HG02870 (cell line): ENCODE results near the gene SMC5.

Experiments
- ATAC-seq: cut with Tn5 transposase; IDR thresholded peaks from one replicate; pipeline ENCODE4 v1.9.1; 2021; ENCODE audit warnings: mild to moderate bottlenecking, moderate library complexity; ENCODE audit not compliant: unreplicated experiment

SMC5 gene

DNA sequence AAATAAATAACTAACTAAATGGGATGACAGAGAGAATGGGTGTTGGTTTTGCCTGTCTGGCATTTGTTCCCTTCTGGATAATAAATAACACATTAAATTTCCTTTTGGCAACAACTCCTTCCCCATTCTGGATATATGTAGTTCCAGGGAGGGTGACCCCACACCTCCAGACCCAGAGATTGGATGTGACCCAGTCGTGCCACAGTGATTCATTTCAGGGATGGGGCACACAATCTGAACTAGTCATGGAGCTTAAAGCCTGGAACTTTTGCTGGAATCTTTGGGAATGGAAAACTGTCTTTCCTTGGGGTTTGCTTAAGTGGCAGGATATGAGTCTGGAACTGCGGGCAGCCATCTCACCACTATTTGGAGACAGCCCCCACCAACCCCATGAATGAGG is 144.4 kb downstream of the SMC5 start:
- ATAC-seq = no peak

DNA sequence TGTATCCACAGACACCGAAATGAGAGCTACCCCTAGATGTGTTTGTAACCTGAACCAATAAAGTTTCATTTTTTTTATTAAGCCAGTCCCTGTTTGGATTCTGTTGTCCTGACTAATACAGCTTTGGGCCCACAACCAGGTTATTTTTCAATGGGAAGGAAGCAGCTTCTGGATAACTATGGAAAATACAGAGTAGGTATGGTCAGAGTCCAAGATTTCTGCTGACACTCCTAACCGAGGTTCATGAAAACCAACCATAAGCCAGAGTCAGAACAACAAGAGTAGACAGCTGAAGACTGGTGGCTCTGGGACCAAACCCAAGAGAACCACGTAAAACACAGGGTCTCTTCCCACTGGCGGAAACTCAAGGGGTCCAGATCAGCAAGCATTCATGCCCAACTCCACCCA is 144.8 kb downstream of the SMC5 start:
- no peak for ATAC-seq

DNA sequence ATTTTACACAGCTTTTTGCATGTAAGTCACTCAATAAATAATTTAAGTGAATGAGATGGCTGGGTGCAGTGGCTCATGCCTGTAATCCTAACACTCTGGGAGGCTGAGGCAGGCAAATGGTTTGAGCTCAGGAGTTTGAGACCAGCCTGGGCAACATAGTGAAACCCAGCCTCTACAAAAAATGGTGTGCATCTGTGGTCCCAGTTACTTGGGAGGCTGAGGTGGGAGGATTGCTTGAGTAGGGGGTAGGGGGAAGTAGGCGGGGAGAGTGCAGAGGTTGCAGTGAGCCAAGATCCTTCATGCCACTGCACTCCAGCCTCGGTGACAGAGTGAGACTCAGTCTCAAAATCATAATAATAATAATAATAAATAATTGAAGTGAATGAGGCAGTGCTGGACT is 145.5 kb downstream of the SMC5 start:
- no peak for ATAC-seq
